ENCODE measurements around the gene ARRDC4. TPM values are rescaled to one million over a fixed set of nuclear protein-coding genes. Genes with fewer than 3 reads are reported as not detected.

The ARRDC4 gene
- total RNA-seq, 1 experiment from 2014 or later: 6.9 TPM

DNA sequence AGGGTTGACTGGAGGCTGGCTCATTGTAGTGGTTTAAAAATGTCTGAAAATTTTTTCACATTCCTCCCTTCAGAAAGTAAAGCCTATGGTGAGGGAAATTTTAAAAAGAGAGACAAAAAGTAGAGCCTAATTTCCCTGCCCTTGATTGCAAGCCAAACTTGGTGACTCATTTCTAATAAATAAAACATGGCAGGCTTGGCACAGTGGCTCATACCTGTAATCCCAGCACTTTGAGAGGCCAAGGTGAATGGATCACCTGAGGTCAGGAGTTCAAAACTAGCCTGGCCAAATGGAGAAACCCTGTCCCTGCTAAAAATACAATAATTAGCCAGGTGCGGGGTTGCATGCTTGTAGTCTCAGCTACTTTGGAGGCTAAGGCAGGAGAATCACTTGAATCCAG lies 18.9 kb upstream of the ARRDC4 start:
- Histone ChIP-seq H3F3A (ENCODE audit: insufficient read depth, low read depth) (no peaks in the 10 kb centered on the region), H3K4me3 (no peak overlapping the region), H2AFZ (no peak overlapping the region), H3K36me3 (ENCODE audit: low read depth) (no peaks in the 10 kb centered on the region), H3K4me1 (replicated peaks; ENCODE audit: insufficient read depth) (no peaks in the 10 kb centered on the region), H3K4me2 (no peak overlapping the region), H3K9me3 (ENCODE audit: insufficient read depth, low read depth) (no peaks in the 10 kb centered on the region), H4K20me1 (ENCODE audit: insufficient read depth) (no peaks in the 10 kb centered on the region), H3K27me3 (ENCODE audit: insufficient read depth, low read depth) (peaks cover 24% of the 10 kb centered on the region), H3K79me2 (ENCODE audit: low read depth) (no peaks in the 10 kb centered on the region), H3K27ac (no peak overlapping the region), H3K9me2 (ENCODE audit: insufficient read depth) (no peaks in the 10 kb centered on the region)
- TF ChIP-seq, protein P1, sequence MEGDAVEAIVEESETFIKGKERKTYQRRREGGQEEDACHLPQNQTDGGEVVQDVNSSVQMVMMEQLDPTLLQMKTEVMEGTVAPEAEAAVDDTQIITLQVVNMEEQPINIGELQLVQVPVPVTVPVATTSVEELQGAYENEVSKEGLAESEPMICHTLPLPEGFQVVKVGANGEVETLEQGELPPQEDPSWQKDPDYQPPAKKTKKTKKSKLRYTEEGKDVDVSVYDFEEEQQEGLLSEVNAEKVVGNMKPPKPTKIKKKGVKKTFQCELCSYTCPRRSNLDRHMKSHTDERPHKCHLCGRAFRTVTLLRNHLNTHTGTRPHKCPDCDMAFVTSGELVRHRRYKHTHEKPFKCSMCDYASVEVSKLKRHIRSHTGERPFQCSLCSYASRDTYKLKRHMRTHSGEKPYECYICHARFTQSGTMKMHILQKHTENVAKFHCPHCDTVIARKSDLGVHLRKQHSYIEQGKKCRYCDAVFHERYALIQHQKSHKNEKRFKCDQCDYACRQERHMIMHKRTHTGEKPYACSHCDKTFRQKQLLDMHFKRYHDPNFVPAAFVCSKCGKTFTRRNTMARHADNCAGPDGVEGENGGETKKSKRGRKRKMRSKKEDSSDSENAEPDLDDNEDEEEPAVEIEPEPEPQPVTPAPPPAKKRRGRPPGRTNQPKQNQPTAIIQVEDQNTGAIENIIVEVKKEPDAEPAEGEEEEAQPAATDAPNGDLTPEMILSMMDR (conservative IDR thresholded peaks at IDR 0.05): no peak
- TF ChIP-seq EZH2 (IDR thresholded peaks at IDR 0.05; ENCODE audit: low read depth): no peak
- intact Hi-C loops (cut with micrococcal nuclease; ENCODE audit: unreplicated experiment): no loop called here
- no peak for DNase-seq
- BruUV-seq (replicated peaks): no TSS peak
- ChIA-PET POLR2A (ENCODE audit: unreplicated experiment) (no interaction called here), CTCF (no interaction called here)

DNA sequence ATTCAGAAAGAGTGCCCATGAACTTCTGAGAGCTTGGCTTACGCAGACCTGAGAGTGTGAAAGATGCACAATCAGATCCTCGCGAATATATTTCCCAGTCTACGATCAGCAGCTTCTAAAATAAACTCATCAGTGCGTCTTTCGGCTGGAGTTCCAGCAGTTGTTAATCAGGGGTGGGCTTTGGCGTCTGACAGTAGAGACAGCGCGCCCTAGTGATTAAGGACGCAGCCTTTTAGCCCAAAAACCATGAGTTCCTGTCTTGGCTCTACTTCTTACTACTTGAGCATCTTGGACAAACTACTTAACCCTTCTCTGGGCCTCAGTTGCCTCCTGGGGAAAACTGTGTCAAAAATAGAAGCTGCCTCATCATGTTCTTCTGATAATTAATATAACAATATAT lies 15.8 kb upstream of the ARRDC4 start:
- Histone ChIP-seq H3K4me3 (no peak overlapping the region), H4K20me1 (ENCODE audit: insufficient read depth) (no peaks in the 10 kb centered on the region), H3K9me2 (ENCODE audit: insufficient read depth) (no peaks in the 10 kb centered on the region), H2AFZ (no peak overlapping the region), H3K36me3 (ENCODE audit: low read depth) (no peaks in the 10 kb centered on the region), H3F3A (ENCODE audit: insufficient read depth, low read depth) (no peaks in the 10 kb centered on the region), H3K27me3 (ENCODE audit: insufficient read depth, low read depth) (peaks cover 40% of the 10 kb centered on the region), H3K4me1 (replicated peaks; ENCODE audit: insufficient read depth) (no peaks in the 10 kb centered on the region), H3K9me3 (ENCODE audit: insufficient read depth, low read depth) (no peaks in the 10 kb centered on the region), H3K27ac (no peak overlapping the region), H3K79me2 (ENCODE audit: low read depth) (no peaks in the 10 kb centered on the region), H3K4me2 (no peak overlapping the region)
- intact Hi-C loops (cut with micrococcal nuclease; ENCODE audit: unreplicated experiment): no loop called here
- POLR2A ChIA-PET (ENCODE audit: unreplicated experiment): no interaction called here
- TF ChIP-seq EZH2 (IDR thresholded peaks at IDR 0.05; ENCODE audit: low read depth): no peak
- TF ChIP-seq, protein P1 (conservative IDR thresholded peaks at IDR 0.05): no peak
- CTCF ChIA-PET: no interaction called here
- BruUV-seq (replicated peaks): no TSS peak
- DNase-seq: no peak

DNA sequence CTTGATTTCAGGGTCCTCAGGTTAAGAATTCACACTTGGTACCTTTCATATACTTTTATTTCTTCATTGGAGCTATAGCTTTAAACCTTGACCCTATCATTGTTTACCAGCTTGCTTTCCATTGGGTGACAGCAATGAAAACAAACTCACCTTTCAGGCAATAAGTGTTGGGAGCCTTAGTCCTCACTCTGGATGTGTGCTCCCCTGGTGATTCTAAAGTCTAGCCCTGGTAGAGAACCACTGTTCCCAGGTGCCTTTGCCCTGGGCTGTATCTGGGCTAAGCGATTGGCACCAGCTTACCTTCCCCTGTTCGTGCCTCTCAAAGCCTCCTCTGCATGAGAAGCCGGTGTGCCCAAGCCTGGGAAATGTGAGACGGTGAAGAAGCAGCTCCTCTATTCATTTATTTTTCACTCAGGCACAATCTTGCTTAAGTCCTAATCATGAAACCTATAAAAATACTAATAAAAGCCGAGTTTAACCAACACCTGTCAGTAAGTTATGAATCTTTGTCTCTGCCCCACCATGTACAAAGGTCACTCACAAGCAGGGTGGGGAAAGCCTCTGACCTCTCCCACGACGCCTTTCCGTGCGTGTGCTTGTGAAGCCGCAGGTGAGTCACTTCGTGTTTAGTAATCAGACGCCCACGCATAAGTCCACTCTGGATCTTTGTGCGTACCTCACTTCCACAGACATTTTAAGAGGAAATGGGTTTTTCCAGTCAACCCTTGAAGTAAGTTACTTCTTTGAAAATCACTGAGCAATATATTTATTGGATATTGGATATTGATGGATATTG lies 12.8 kb upstream of the ARRDC4 start:
- Histone ChIP-seq H4K20me1 (ENCODE audit: insufficient read depth) (no peaks in the 10 kb centered on the region), H3K4me3 (no peak overlapping the region), H3K4me1 (replicated peaks; ENCODE audit: insufficient read depth) (no peaks in the 10 kb centered on the region), H3K79me2 (ENCODE audit: low read depth) (no peaks in the 10 kb centered on the region), H3K36me3 (ENCODE audit: low read depth) (no peaks in the 10 kb centered on the region), H3K4me2 (no peak overlapping the region), H2AFZ (no peak overlapping the region), H3K9me2 (ENCODE audit: insufficient read depth) (no peaks in the 10 kb centered on the region), H3F3A (ENCODE audit: insufficient read depth, low read depth) (no peaks in the 10 kb centered on the region), H3K27me3 (ENCODE audit: insufficient read depth, low read depth) (peaks cover 40% of the 10 kb centered on the region), H3K9me3 (ENCODE audit: insufficient read depth, low read depth) (no peaks in the 10 kb centered on the region), H3K27ac (no peak overlapping the region)
- intact Hi-C loops (cut with micrococcal nuclease; ENCODE audit: unreplicated experiment): no loop called here
- BruUV-seq (replicated peaks): no TSS peak
- CTCF ChIA-PET: no interaction called here
- no peak for DNase-seq
- POLR2A ChIA-PET (ENCODE audit: unreplicated experiment): no interaction called here
- TF ChIP-seq, protein P1 (conservative IDR thresholded peaks at IDR 0.05): no peak
- no peak for TF ChIP-seq EZH2 (IDR thresholded peaks at IDR 0.05; ENCODE audit: low read depth)
